ENCODE data around the gene FOXP2. TPM values are rescaled to one million over a fixed set of nuclear protein-coding genes. Genes with fewer than 3 reads are reported as not detected.
"Not testable (repeated sequence)": the region's sequence is repeated elsewhere in the genome, so short reads cannot be mapped to it uniquely, and the experiment has no call there.

The FOXP2 gene
- total RNA-seq, 2 experiments from 2014 or later, result not detected

DNA sequence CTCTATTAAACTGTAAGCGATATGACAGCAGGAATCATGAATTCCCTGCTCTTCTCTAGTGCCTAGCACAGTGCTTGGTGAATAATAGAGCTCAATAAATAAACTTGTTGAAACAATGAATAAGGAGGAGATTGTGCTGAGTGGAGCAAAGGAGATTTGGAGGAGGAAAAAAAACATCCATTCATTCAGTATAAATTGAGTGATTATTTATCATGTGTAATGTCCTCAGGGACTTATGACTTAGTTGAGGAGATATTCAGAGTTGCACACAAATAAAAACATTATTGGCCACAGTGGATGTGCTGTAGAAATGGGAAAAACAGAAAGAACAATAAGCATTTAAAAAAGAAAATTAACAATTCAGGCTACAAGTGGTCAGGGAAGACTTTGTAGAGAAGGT, 125.7 kb downstream of the FOXP2 start:
- Mint-ChIP-seq H3K27ac (no peak overlapping the region), H3K9me3 (no peaks in the 10 kb centered on the region), H3K36me3 (no peaks in the 10 kb centered on the region), H3K27me3 (no peaks in the 10 kb centered on the region), H3K4me3 (no peak overlapping the region), H3K4me1 (no peaks in the 10 kb centered on the region)
- ATAC-seq (ENCODE audit: low read depth) (no peak), DNase-seq (no peak)
- POLR2A ChIA-PET, result no interaction called here

DNA sequence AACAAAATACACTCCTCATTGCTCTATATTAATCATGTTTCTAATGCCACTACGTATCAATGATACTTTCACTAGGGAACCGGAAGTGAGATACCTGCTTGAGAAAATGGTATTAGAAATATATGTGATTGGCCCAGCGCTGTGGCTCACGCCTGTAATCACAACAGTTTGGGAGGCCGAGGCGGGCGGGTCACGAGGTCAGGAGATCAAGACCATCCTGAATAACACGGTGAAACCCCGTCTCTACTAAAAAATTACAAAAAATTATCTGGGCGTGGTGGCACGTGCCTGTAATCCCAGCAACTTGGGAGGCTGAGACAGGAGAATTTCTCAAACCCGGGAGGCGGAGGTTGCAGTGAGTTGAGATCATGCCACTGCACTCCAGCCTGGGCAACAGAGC, 132.7 kb downstream of the FOXP2 start:
- H3K4me3 Mint-ChIP-seq; H3K4me1 Mint-ChIP-seq; POLR2A ChIA-PET; H3K27me3 Mint-ChIP-seq; H3K9me3 Mint-ChIP-seq; ATAC-seq (ENCODE audit: low read depth); DNase-seq; H3K27ac Mint-ChIP-seq; H3K36me3 Mint-ChIP-seq: not testable (repeated sequence)

DNA sequence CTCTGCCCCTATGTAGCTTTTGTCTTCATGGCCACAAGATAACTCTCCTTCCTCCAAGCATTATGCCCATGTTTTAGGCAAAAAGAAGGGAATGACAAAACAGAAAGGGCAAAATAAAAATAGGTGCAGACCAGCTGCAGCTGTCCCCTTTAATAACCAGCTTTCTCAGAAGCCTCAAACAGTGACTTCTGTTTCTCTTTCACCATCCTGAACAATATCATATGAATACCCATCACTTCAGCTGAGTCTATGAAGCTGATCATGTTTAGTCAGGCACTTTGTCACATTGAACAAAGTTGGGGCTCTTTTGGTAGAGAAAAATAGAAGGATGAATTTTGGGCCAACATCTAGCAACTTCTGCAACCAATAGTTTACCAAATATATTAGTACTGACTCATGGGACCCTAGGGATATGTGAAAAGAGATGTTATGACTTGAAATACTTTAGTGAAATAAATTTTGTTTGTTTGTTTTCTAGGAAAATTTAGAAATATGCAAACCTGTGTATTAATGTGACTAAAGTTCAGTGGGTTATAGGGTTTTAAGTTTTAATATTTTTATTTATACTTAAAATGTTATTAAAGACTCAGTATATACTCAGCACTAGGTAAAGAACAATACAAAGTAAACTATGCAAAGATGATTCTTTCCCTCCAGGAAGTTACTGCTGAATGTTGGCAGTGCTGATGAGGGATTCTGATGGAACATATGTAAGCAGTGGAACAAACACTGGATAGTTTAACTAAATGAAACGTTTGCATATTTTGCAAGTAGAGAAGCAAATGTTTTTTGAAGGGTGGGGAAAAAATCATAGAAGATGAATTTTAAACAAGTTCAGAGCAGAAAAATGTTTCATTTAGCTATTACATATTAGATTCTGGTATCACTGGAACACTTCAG, 133.7 kb downstream of the FOXP2 start:
- Mint-ChIP-seq H3K9me3 (no peaks in the 10 kb centered on the region), H3K4me1 (no peaks in the 10 kb centered on the region), H3K4me3 (no peak overlapping the region), H3K27me3 (no peaks in the 10 kb centered on the region), H3K27ac (no peak overlapping the region), H3K36me3 (no peaks in the 10 kb centered on the region)
- POLR2A ChIA-PET, result no interaction called here
- ATAC-seq (ENCODE audit: low read depth), result no peak
- no peak for DNase-seq

DNA sequence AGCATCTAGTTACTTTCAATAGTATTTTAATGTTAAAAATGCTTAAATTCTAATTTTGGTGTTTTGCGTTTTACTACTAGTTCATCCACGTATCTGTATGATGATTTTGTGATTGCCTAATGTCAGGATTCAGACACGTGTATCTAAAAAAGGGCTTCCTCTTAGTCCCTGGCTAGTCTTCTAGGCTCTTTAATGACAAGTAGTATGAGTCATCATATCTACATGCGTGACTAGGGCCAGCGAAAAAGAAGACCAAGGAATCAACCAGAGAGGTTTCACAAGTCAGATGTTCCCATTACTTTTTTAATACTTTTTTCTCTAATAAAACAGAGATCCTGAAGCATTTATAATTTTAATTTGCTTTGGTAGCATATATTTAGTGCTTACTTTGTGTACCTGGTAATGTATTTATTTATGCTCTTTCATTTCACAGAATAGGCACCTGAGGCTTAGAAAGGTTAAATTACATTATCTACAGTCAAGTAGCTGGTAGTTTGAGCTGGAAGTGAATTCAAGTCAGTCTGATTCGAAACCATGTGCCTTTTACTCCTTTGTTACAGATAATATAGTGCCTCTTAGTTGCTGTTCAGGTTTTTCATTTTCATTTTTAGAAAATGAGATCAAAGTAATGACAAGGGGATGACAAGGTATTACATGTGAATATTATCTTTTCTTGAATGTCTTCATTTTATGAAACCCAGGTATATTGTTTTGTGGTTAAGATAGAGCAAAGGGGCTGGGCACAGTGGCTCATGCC, 140.3 kb downstream of the FOXP2 start:
- Mint-ChIP-seq H3K9me3 (no peaks in the 10 kb centered on the region), H3K27ac (no peak overlapping the region), H3K4me3 (no peak overlapping the region), H3K27me3 (no peaks in the 10 kb centered on the region), H3K36me3 (no peaks in the 10 kb centered on the region), H3K4me1 (no peaks in the 10 kb centered on the region)
- POLR2A ChIA-PET, result no interaction called here
- ATAC-seq (ENCODE audit: low read depth) (no peak), DNase-seq (no peak)

DNA sequence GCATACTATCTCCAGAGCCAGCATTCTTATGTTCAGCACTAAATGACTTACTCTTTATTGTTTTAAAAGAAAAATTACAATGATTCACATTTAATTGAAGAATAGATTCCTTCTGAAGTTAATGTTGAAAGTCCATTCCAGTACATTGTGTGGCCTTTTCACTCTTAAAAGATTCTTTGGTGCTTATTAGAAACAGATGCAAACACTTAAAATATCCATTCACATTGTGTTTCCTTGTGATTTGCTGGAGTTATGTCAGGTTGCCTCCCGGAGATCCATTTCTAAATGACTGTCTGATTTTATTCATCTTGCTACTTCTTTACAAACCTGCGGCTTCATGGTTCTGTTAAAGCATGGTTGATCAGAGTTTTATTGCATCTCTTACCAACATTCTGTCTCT, 152.8 kb downstream of the FOXP2 start:
- POLR2A ChIA-PET, result no interaction called here
- Mint-ChIP-seq H3K27me3 (no peaks in the 10 kb centered on the region), H3K4me1 (no peaks in the 10 kb centered on the region), H3K9me3 (no peaks in the 10 kb centered on the region), H3K36me3 (no peaks in the 10 kb centered on the region), H3K27ac (no peak overlapping the region), H3K4me3 (no peak overlapping the region)
- DNase-seq (no peak), ATAC-seq (ENCODE audit: low read depth) (no peak)

DNA sequence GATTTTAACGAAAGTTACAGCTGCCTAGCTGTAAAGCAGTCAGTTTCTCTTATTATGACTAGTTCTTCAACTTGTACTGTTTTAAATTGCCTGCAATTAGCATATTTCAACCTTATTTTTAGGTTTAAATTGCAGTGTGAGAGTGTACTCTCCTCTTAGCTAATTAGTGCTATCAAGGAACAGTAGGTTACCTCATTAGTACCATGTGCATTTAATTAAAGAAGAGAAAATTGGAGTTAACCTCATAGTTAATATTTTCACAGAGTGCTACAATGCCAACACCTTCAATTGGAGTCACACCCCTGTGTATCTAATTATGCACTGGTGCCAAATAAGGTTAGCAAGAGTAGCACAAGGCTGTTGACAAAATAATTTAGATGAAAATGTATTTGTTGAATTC, 154.6 kb downstream of the FOXP2 start:
- DNase-seq, result no peak
- no peak for ATAC-seq (ENCODE audit: low read depth)
- Mint-ChIP-seq H3K36me3 (no peaks in the 10 kb centered on the region), H3K9me3 (no peaks in the 10 kb centered on the region), H3K4me1 (no peaks in the 10 kb centered on the region), H3K27me3 (no peaks in the 10 kb centered on the region), H3K27ac (no peak overlapping the region), H3K4me3 (no peak overlapping the region)
- POLR2A ChIA-PET, result no interaction called here

DNA sequence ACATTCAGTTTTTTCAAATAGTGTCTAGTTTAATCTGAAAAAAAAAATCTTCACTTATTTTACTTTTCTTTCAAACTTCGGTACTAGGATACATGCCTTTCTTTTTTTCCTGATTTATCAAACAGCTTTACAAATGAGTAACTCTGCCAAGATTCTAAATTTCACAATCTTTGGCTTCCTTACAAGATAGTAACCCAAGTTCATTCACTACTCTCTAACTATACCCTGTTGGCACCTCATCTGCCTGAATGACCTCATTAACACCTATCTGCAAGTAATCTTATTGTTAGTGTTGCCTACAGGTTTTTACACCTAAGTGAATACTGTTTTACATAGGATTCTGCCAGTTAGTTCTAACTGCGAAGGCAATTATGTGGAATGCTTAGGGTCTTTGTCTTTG, 159.8 kb downstream of the FOXP2 start:
- Mint-ChIP-seq H3K36me3 (no peaks in the 10 kb centered on the region), H3K4me1 (no peaks in the 10 kb centered on the region), H3K4me3 (no peak overlapping the region), H3K9me3 (no peaks in the 10 kb centered on the region), H3K27me3 (no peaks in the 10 kb centered on the region), H3K27ac (no peak overlapping the region)
- no peak for DNase-seq
- POLR2A ChIA-PET, result no interaction called here
- ATAC-seq (ENCODE audit: low read depth), result no peak

DNA sequence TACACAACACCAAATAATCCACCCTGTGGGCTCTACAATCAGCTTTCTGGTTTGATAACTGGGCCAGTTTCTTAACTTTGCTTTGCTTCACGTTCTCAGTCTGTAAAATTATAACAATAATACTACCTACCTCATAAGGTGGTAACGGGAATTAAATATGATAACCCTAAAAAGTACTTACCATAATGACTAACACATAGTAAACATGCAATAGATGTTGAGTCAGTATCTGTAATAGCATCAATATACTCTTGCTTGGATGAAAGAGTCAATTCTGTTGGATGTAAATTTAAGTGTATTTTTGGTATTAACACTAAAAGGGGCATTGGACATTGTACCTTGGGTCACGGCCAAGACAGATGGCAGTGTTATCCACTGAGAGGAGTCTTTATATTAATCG, 160.5 kb downstream of the FOXP2 start:
- H3K27me3 Mint-ChIP-seq, result no peaks in the 10 kb centered on the region
- no peaks in the 10 kb centered on the region for H3K36me3 Mint-ChIP-seq
- no peaks in the 10 kb centered on the region for H3K9me3 Mint-ChIP-seq
- no peaks in the 10 kb centered on the region for H3K4me1 Mint-ChIP-seq
- no peak for ATAC-seq (ENCODE audit: low read depth)
- no peak overlapping the region for H3K27ac Mint-ChIP-seq
- DNase-seq, result no peak
- POLR2A ChIA-PET, result no interaction called here
- no peak overlapping the region for H3K4me3 Mint-ChIP-seq

DNA sequence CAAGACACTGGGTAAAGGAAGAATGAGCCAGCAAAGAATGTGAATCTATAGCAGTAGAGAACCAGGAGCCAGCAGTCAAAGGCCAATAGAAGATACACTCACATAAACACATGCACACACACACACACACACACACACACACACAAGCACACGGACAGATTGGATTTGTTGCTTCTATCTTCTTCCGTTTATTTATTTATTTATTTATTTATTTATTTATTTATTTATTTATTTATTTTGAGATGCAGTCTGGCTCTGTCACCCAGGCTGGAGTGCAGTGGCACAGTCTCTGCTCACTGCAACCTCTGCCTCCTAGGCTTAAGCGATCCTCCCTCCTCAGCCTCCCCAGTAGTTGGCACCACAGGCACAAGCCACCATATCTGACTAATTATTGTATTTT, 166.3 kb downstream of the FOXP2 start:
- H3K27ac Mint-ChIP-seq; H3K9me3 Mint-ChIP-seq; H3K4me3 Mint-ChIP-seq; ATAC-seq (ENCODE audit: low read depth); POLR2A ChIA-PET; H3K4me1 Mint-ChIP-seq; DNase-seq; H3K27me3 Mint-ChIP-seq; H3K36me3 Mint-ChIP-seq: not testable (repeated sequence)

DNA sequence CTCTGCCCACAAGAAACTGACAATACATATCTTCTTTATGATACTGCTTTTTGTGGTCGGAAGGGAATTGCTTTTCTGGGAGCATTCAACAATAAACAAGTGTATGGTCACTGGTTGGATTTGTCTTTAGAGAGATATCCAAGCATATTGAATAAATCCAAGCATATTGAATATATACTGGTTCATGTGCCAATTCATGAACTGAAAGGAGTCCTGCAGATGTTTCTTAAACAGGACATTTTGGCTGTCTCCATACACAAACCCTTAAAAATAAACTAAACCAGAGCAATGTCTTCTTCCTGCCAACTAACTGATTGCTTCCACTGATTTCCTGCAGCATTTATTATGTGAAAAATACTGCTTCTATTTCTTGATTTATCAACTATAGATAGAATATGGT, 173.9 kb downstream of the FOXP2 start:
- no peak for DNase-seq
- H3K9me3 Mint-ChIP-seq, result no peaks in the 10 kb centered on the region
- H3K36me3 Mint-ChIP-seq, result no peaks in the 10 kb centered on the region
- no peaks in the 10 kb centered on the region for H3K27me3 Mint-ChIP-seq
- H3K4me1 Mint-ChIP-seq, result no peaks in the 10 kb centered on the region
- POLR2A ChIA-PET, result no interaction called here
- H3K27ac Mint-ChIP-seq, result no peak overlapping the region
- ATAC-seq (ENCODE audit: low read depth), result no peak
- H3K4me3 Mint-ChIP-seq, result no peak overlapping the region

DNA sequence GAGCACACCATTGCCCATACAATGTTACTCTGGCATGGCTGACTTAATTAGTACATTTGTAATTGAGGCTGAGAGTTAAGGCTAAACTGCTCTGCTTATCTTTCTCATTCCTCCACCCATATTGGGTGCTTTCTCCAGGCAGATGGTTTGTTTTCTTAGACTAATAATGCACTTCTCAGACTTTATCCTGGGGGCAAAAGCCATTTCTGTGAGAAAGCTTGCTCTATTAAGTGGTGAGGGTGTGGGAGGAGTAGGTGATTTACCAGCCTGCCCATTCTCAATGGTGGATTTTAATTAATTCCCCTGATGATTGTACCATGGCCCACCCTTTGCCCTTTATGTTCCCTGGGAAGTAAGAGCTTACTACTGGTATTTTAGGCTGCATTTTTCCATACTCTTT, 174.8 kb downstream of the FOXP2 start:
- H3K36me3 Mint-ChIP-seq, result no peaks in the 10 kb centered on the region
- H3K4me1 Mint-ChIP-seq, result no peaks in the 10 kb centered on the region
- no peak for ATAC-seq (ENCODE audit: low read depth)
- POLR2A ChIA-PET, result no interaction called here
- H3K27me3 Mint-ChIP-seq, result no peaks in the 10 kb centered on the region
- no peak for DNase-seq
- H3K27ac Mint-ChIP-seq, result no peak overlapping the region
- H3K9me3 Mint-ChIP-seq, result no peaks in the 10 kb centered on the region
- no peak overlapping the region for H3K4me3 Mint-ChIP-seq

DNA sequence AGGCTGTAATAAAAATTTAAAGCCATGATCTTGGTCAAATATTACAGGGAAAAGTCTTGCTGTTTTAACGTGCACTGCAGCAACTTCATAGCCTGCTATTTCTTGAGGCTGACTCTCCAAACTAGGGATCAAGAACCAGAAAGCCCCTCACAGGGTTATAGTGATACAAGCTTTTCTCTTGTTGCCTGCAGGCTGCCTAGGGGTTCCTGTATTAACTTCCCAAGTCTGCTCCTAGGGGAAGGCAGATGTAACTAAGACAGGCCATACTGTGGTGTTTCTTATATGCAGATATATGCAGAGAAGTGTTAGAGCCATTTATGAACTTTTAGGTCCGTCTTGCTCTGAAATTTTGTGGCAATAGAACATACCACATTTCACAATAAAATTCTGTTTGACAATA, 175.7 kb downstream of the FOXP2 start:
- DNase-seq, result no peak
- POLR2A ChIA-PET, result no interaction called here
- no peaks in the 10 kb centered on the region for H3K27me3 Mint-ChIP-seq
- no peaks in the 10 kb centered on the region for H3K4me1 Mint-ChIP-seq
- no peak overlapping the region for H3K4me3 Mint-ChIP-seq
- no peaks in the 10 kb centered on the region for H3K36me3 Mint-ChIP-seq
- ATAC-seq (ENCODE audit: low read depth), result no peak
- H3K27ac Mint-ChIP-seq, result no peak overlapping the region
- H3K9me3 Mint-ChIP-seq, result no peaks in the 10 kb centered on the region

DNA sequence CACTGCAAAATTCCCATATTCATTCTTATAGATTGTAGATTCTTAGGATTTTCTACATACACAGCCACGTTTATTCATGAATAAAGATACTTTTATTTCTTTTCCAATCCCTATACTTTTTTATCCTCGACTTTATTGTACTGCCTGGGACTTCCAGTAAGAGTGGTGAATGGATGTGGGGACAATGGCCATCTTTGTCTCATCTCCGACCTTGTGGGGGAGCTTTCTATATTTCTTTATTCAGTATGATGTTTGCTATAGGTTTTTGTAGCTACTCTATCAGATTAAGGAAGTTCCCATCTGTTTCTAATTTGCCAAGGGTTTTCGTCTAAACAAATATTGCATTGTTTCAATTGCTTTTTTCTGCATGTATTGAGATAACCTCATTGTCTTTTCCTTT, 184.3 kb downstream of the FOXP2 start:
- no peak for ATAC-seq (ENCODE audit: low read depth)
- Mint-ChIP-seq H3K9me3 (no peaks in the 10 kb centered on the region), H3K27me3 (no peaks in the 10 kb centered on the region), H3K4me3 (no peak overlapping the region), H3K27ac (no peak overlapping the region), H3K36me3 (no peaks in the 10 kb centered on the region), H3K4me1 (no peaks in the 10 kb centered on the region)
- POLR2A ChIA-PET, result no interaction called here
- DNase-seq, result no peak

DNA sequence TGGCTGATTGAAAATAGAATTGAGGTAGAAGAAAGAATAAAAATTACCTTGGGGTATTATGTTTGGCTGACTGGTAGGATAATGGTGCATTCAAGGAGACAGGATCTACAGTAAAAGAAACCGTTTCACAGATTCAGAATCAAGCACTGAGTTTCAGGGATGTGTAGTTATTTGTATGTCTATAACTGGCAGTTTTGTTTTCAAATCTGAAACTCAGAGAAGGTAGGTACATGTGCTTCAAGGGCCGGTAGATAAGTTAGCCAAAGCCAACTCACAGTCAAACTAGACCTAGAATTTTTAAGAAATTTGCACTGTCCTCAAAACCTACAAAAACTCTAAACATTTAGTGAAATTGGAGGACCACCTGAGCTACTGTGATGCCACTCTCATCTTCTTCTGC, 191.5 kb downstream of the FOXP2 start:
- H3K27me3 Mint-ChIP-seq, result no peaks in the 10 kb centered on the region
- no peak overlapping the region for H3K4me3 Mint-ChIP-seq
- no peaks in the 10 kb centered on the region for H3K4me1 Mint-ChIP-seq
- H3K27ac Mint-ChIP-seq, result no peak overlapping the region
- ATAC-seq (ENCODE audit: low read depth) (no peak), DNase-seq (no peak)
- H3K36me3 Mint-ChIP-seq, result no peaks in the 10 kb centered on the region
- peaks cover 3% of the 10 kb centered on the region for H3K9me3 Mint-ChIP-seq
- POLR2A ChIA-PET, result no interaction called here
